DMS153 (cell line): ENCODE measurements around the gene SV2B.
A peak's percentile ranks its signal among the peaks of the same experiment; 100 is the strongest.

Experiments used
- DNase-seq: peaks from one replicate; lab custom pipeline; 2025; lab: John Stamatoyannopoulos, UW

Gene SV2B

GRCh38 chr15:91193378-91193720 lies 93.3 kb downstream of the SV2B start:
- no peak for DNase-seq

- DNase-seq = no peak
Observed at GRCh38 chr15:91196127-91196526, 96.1 kb downstream of the SV2B start.

DNA sequence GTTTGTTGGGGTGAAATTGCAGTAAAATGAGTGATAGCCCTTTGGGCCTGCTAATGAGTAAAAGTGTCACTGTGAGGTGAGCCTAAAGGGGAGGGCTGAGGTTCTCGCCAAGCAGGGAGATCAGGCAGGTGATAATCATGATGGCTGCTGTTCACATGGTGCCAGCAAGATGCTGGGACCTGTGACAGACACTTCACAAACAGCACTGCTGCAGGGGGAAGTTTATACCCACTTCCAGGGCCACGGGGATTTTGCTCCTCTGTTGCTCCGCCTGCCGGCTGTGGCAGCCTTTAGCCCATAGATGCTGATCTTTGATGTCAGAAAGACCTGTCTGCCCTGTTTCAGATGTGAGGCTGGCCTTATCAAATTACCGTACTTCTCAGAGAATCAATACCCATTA lies 96.7 kb downstream of the SV2B start:
- no peak for DNase-seq

DNA sequence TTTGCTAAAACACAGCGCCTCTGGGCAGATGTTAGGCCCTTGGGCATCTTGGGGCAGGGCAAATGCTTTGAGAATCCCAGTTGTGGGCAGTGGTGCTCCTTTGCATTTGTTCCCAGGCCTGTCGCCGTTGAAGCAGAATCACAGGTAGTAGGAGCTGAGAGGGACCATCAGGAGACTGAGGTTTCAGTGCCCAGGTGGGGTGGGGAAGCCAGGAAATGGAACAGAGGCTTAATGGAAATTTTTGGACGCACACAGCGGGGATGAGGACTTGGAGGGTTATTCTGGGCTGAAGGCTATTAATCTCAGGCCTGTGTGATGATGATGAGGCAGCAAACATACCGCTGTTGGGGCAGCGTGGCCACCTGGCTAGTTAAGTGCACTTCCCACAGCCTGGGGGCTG lies 99.5 kb downstream of the SV2B start:
- no peak for DNase-seq

GRCh38 chr15:91200101-91200754 lies 100.2 kb downstream of the SV2B start:
- DNase-seq = no peak

- DNase-seq = no peak
Observed at GRCh38 chr15:91202510-91203102, 102.5 kb downstream of the SV2B start.

- no peak for DNase-seq
Observed at GRCh38 chr15:91203619-91204203, 103.7 kb downstream of the SV2B start.

GRCh38 chr15:91208371-91208770 lies 108.3 kb downstream of the SV2B start:
- DNase-seq = no peak

DNA sequence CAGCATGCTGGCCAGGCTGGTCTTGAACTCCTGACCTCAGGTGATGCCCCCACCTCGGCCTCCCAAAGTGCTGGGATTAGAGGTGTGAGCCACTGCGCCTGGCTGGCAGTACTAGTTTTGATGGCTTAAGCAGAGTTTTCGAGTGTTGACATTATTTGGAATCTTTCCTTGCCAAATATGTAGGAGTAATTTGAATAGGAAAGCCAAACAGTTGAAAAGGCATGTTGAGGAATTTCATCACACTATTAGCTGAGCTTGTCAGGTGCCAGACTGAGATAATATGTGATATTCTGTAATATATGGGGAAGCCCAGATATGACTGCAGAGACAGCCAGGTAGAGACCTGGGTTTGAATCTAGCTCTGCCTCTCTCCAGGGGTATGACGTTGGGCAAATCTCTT lies 109.3 kb downstream of the SV2B start:
- no peak for DNase-seq

DNA sequence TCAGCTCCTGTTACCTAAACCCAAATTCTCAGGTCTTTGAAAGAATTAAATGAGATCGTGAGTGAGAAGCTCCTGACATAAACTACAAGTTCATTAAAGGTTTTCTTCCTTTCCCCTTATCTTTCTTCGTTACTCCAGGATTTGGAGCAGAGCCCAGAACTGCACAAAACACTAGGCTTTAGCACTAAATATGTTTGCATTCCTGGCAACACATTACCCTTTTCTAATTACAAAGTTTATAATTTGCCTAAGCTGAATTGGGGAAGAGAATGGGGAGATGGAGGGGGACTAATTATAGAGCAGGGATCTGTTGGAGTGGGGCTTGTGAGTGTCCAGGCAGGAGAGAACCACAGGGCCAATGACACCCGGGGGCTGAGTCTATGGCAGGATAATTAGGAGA lies 109.7 kb downstream of the SV2B start:
- DNase-seq = no peak

DNA sequence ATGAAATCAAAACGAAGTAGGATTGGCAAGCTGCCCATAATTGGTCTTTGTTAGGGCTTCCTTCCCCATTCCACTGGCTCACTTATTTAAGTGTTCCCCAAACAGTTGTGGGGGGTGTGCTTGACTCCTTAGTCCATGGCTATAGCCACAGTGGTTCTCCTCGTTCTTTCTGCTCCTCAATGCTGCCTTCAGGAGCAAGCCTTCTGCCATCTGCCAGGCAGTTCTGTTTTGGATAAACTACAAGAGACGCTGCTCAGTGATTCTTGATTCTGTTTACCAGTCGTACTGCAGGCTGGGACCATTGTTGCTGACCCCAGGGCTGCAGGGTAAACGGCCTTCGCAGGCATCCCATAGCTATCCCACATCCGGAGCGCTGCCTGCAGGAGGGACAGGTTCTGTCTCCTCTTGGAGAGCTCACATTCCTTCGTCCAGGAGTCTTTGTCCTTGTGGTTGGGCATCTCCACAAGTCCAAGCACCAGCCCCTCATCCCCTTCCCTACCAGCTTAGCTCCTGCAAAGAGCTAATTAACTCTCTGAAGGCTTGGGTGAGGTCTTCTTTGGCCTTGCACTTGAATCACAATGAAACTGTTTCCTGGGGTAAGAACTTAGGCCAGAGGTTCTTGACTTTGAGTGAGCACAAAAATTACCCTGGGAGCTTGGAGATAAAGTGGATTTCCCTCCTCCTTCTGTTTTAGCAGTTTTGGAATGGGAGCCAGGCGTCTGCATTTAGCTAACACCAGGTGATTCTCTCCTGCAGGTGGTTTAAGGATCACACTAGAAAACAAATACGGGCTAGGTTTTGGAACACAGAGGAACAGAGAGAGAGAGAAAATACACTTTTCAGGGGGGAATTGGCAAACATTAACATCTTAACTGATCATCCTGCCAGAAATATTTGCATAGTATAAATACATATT lies 114.9 kb downstream of the SV2B start:
- no peak for DNase-seq

DNA sequence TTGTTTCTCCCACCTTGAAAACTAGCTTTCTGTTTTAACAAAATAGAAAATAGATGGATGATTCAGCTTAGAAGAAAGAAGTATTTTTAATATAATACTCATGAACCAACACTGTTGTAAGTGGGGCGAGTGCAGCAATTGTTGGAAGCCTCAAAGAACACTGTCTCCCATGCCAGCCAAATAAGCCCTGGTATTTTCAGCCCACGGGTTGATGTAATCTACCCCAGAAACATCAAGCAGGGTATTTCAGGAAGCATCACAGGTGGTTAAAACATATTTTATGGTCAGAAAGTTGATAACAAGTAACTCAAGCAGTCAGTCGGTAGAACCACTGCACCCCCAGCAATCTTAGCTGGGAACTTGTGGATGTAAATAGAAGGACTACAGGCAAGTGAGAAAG lies 115.9 kb downstream of the SV2B start:
- DNase-seq = no peak

- no peak for DNase-seq
Observed at GRCh38 chr15:91219206-91219605, 119.1 kb downstream of the SV2B start.

DNA sequence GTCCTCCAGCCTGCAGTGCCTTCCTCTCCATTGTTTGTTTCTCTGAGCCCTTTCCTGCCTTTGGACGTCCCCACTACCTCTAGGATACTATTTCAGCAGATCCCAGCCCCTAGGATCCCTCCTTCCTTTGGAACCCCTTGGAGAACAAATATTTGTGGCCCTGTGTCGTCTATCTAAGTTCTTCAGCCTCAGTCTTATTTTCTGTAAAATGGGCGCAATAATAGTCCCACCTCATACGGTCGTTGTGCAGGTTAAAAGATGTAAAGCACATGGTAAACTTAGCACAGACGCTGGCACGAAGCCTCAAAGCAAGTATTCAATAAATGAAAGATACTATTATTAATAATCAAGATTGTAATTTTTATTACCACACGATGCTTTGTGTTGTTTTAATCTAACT lies 122.0 kb downstream of the SV2B start:
- DNase-seq = no peak

DNA sequence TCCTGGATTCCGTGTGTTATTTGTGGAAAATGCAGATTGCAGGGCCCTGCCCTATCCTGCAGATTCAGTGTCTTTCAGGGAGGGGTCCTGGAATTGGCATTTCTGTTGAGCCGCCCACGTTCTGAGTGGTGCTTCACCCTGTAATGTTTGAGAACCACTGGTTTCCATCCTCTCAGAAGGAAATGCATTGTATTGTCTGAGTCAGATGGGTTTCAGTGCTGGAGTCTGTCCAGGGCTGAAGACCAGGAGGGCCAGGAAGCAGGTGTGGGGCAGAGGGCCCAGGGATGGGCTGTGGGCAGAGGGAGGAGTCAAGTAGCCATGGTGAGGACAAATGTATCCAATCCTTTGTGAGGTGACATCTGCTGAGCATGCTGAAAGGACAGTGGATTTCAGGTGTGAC lies 123.8 kb downstream of the SV2B start:
- DNase-seq = peak; percentile 68

GRCh38 chr15:91224755-91225380 lies 124.8 kb downstream of the SV2B start:
- peak; percentile 4 for DNase-seq

DNA sequence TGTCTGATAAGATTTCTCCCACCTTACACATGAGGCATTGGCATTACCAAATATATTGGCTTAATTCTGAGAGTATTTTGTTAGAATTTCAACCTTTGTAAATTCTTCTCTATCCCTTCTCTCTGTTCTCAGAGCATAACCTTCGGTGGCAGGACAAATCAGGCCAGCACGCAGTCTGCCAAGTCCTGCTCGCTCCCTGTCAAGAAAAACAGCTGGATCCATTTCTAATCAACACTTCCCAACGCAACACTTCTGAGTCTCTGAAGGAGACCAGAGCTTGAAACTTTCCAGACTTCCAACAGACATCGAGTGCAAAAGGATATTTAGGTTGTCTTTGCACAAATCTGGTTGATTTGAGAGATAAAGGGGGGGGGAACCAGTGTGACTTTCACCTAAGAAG lies 125.7 kb downstream of the SV2B start:
- no peak for DNase-seq

DNA sequence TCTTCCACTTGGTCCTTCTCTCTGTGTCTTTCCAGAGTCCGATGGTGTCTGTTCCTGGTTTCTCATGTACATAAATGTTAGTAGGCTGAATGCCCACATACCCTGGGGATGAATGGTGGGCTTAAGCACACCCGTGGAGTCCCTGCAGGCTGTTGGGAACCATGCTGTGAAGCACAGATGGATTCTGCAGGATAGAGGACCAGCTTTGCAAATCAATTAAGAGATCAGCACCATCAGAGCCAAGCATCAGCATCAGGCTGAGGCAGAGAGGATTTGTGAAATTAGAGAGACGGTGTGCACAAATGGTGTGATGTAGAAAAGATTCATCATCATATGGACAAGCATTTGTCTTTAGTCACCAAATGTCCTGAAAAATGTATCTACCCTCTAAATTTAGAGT lies 127.1 kb downstream of the SV2B start:
- no peak for DNase-seq

- DNase-seq = no peak
Observed at GRCh38 chr15:91227766-91228165, 127.7 kb downstream of the SV2B start.

DNA sequence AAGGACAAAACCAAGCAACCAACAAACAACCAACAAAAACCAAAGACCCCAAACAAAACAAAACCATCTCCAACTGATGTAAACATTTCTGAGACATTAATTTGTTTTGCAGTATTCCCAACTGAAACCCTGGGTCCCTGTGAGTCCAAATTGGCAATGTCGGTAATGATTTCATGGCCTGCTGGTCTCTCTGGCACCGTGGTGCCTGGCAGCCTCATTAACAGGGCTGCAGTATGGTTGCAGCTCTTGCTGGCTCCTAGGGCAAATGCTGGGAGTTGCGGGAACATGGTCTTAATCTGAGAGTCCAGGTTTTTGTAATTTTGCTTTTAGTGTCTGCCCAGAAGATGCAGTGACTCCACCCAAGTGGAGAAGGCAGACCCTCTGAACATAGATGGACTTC lies 128.3 kb downstream of the SV2B start:
- DNase-seq = no peak

DNA sequence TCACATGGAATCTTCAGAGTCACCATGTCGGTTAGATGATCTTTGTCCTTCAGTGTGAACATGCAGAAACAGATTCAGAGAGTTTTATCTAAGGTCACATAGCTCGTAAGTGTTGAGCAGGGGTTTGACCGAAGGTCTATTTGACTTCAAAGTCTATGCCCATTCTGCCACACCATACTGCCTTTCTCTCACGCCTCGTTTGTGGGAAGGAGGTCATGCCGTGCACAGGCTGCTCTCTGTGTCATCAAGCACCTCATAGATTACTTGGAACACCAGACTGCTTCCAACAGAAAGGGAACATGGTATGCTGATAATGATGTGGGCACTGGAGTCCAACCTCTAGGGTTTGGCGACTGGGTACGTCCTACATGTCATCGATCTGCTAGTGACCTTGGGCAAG lies 128.8 kb downstream of the SV2B start:
- DNase-seq = no peak

DNA sequence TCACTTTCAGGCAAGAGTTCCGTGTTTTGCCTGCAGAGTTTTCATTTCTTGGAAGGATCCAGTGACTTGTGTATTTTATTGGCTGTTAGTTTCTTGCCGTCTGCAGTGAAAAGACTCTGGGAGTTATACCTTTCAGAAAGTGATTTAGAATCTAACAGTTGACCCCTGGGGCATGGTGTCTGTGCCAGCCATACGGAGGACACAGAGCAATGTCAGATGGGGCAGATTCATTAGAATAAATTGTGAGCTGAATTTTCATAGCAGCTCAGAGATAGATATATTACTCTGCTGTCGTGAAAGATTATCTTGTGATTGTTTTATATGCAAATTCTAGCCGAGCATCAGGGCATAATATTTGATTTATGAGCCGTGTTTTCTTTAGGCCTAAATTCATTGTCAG lies 131.6 kb downstream of the SV2B start:
- no peak for DNase-seq
